ENCODE data around the gene XRN1.
"Not testable (repeated sequence)": the region's sequence is repeated elsewhere in the genome, so short reads cannot be mapped to it uniquely, and the experiment has no call there.

GRCh38 chr3:142443060-142443459 lies 4.8 kb downstream of the XRN1 start:
- not testable (repeated sequence) for TF ChIP-seq CTCF (IDR thresholded peaks at IDR 0.05; ENCODE audit: insufficient read depth, low read length, poor library complexity, severe bottlenecking); EZH2phosphoT487 (conservative IDR thresholded peaks at IDR 0.05; ENCODE audit: low read length)

Data from SU-DHL-6 (cell line).